Amygdala (tissue), 56 donors: ENCODE measurements around the gene NPBWR2.

Source experiments
- DNase-seq, 56 donors: peaks; one replicate each; lab custom pipeline; 2025; lab: John Stamatoyannopoulos, UW

Gene NPBWR2

DNA sequence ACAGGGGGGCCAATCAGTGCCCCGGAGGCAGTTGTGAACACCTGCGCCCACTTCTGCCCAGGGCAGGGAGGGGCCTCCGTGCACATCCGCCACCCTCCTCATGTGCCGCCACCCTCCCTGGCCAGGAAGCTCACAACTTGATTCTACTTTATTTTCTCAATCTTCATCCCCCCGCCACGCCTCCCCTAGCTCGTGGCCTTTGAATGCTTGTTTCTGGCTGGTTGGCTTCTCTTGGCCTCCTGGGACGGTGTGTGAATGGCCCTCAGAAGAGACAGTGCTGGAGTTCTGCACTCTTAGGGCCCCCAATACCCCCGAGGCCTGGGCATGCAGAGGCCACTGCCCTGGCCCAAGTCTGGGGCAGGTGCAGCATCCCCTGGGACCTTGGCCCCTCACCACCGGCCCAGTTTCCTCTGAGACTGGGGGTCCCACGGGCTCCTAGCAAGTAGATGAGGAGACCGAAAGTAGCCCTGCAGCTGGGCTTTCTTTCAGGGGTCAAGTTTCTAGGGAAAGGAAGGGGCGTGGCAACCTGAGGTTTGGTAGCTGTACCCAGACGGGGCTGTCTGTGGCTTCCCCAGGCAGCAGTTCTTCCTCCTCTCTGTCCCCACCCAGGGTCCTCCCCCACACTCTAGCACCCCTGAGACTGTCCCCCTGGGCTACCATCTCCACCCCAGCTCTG, 29.4 kb downstream of the NPBWR2 start:
- DNase-seq, result peak in 1 of 56 donors; percentile 5

DNA sequence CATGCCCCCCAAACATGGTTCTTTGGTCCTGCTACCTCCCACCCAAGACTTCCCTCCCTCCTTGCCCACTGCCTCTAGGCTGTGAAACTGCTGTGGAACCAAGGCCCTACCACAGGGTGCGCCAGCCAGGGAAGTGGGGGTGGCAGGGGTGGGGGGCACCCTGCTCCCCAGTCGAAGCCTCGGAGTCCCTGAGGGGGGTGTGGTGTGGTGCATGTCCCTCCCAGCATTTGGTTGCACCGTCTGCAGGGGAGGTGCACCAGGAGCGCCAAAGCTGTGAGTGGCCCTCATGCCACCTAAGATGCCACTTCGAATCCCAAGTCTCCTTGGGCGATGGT, 29.9 kb downstream of the NPBWR2 start:
- DNase-seq, result no peak

DNA sequence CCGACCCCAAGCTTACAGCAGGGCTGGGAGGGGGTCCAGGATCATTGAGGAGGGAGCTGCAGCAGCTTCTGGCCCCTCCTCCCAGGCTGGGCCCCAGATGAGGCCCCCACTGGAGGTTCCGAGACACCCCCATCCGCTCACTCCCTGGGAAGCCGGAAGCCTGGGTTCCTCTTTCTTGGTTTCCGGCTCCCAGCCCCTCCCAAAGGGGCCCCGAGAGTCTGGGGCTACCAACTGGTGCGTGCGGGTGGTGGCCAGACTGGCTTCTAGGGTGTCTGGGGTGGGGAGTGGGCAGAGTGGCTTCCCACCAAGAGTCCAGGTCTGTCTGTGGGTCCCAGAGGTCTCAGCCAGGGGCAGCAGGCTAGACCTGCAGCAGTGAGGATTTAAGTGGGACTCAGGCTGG, 30.3 kb downstream of the NPBWR2 start:
- peak in 5 of 56 donors; percentile 7 to 35 (median 23) for DNase-seq

DNA sequence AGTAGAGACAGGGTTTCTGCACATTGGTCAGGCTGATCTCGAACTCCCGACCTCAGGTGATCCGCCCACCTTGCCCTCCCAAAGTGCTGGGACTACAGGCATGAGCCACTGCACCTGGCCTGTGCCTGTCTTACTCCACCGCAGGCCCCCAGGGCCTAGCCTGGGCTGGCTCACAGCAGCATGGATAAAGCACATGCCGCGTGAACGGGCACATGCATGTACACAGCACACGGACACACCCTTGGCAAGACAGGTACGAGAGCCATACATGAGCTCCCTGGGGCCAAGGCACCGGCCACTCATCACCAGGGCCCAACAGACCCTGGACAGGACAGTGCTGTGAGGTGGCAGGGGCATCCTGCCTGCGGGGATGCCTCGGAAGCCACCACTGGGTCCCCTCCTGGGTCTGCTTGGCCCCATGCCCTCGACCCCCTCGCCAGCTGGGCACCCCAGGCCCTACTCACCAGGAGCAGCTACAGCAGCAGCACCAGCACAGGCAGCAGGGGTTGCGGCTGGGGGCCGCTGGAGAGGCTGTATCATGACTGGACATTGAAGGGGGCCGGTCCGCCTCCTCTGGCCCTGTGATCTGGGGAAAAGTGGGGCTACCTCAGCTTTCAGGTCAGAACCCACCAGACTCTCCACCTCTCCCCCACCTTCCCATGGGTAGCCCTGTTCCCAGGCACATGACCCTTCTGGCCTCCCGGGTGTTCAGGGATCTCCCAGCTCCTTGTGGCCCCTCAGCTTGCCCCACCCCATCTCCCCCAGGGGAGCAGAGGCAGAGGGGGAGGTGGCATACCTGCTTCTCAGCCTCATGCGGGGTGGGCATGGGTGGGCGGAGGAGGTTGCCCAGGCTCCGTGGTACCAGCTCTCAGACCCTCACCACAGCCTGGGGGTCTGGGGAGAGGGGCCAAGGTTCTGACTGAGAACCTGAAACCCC, 31.0 kb downstream of the NPBWR2 start:
- no peak for DNase-seq

DNA sequence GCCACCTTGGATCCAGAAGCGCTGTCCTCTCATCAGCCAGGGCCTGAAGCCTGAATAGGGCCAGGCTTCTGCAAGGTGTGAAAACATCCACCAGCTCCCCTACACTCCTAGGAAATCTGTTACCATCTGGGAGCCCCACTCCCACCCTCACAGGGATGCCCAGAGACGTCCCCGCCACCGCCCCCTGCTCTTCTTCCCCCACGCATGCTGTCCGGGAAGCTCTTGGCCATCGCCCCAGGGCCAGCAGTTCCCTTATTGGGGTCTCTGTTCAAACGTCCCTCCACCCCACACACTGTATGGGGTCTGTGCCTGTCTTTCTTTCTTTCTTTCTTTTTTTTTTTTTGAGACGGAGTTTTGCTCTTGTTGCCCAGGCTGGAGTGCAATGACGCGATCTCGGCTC, 31.8 kb downstream of the NPBWR2 start:
- DNase-seq, result no peak

DNA sequence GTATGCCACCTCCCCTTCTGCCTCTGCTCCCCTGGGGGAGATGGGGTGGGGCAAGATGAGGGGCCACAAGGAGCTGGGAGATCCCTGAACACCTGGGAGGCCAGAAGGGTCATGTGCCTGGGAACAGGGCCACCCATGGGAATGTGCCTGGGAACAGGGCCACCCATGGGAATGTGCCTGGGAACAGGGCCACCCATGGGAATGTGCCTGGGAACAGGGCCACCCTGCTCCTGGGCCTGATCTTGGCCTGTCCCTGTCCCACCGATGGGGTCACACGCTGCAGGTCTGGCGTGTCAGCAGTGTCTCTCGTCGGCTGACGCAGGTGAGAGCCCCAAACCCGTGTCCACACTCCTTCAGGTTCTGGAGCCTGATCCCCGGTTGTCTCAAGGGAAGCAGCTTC, 32.4 kb downstream of the NPBWR2 start:
- no peak for DNase-seq

DNA sequence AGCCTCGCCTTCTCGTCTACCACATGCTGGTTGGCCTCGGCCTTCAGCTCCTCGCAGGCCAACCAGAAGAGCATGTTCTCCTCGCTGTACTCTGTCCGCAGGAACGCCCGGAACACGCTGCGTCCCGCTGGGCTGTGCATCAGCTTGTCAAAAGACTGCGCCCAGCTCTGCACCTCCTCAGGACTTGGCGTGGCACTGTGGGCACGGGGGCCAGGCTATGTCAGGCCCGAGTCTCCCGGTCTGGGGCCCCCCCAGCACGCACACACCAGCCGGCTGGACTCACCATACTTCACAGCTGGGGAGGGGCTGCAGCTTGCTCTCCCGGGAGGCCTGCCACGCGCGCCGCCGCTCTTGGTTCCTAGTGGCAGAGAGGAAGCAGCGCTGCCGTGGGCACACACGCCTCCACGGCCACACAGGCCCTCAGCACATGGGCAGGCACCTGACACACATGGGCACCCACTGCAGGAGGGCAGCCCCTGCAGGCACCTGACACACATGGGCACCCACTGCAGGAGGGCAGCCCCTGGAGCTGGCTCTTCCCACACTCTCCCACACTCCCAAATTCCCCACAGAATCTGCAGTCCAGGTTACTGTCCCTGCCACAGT, 33.1 kb downstream of the NPBWR2 start:
- DNase-seq, result no peak

DNA sequence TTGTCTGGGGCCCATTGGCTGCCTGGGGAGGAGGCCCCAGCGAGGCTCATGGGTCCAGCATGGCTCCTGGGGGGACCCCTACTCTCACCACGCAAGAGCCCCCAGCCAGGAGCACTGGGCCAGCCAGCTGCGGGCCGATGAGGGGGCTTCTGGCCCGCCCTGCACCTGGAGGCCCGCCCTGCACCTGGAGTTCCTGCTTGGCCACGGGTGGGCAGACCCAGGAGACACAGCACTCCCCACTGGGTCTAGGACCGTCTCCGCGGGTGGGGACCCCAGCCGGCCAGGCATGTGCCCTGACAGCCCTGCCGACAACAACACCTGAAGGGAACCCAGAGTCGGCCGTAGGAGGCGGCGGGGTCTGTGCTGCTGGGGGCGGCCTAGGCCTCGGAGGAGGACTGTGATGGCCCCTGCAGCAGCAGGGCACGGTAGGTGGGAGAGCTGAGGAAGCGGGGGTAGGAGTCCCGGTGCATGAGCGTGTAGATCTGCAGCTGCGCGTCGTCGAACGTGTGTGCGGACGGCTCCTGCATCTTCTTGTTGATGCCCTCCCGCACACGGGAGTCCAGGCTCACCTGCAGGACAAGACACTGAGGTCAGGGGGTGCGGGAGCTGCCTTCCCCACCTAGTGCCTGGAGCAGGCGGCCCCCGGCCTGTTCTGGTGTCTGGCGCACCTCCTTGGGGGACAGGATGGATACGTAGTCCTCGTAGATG, 33.7 kb downstream of the NPBWR2 start:
- no peak for DNase-seq

DNA sequence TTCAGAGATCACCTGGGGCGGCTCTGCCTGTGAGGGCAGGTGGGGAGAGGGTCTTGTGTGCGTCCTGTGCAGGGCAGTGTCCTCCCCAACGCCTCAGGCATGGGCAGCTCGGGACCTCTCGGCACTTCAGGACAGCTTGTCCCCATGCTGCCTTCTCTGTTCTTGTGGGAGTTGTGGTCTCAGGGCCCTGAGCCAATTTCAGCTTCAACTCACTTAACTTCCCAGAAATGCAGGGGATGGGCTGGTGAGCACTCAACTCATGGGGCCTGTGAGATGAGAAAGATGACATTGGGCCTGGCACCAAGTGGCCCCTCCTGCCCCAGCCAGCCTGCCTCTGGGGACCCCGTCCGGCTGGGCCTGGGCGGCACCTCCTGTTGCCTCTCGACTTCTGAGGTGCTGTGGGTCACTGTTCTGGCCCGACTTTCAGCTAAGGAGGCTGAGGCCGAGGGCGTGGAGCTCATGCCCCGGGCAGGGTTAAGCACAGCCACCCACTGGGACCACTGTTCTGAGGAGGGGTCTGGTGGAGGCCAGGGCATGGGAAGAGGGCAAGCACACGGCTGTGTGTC, 34.8 kb downstream of the NPBWR2 start:
- DNase-seq, result no peak

DNA sequence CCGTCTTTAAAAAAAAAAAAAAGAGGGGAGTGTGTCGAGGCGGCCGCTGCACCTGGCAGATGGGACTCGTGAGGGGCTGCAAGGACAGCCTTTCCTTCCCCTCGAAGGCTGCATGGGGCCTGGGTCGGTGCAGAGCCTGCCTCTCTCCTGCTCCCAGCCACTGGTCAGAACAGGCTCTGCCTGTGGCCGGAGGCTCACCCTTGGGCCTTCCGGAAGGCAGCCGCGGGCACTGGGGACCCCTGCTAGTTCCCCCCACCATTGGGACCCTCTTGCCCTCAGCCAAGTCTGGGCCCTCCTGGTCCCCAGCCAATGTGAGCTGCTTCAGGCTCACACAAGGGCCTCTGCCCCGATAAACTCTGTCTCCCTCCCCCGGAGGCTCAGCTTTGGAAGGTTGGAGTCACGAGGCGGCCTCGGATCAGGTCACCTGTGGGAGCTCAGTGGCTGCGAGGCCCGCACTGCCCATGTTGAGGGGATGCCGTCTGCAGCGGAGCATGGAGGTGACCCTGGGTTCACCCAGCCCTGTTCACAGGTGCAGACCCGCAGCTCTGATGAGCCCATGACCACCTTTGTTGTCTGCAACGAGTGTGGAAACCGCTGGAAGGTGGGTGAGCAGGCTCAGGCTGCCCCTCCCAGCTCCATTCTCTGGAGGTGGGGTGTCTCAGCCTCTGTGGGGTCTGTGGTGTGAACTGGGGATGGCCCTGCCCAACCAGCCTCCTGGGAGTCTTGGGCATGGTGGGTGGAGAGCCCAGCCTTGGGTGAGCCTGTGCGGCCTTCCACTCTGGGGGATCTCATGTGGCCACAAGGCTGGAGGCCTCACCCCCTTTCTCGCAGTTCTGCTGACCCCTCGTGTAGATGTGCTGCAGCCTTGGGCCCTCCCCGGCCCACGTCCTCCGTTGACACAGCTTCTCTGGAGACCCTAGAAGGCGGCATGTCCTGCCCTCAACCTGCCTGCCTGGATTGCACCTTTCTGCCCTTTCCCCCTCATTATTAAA, 35.7 kb downstream of the NPBWR2 start:
- DNase-seq, result no peak

DNA sequence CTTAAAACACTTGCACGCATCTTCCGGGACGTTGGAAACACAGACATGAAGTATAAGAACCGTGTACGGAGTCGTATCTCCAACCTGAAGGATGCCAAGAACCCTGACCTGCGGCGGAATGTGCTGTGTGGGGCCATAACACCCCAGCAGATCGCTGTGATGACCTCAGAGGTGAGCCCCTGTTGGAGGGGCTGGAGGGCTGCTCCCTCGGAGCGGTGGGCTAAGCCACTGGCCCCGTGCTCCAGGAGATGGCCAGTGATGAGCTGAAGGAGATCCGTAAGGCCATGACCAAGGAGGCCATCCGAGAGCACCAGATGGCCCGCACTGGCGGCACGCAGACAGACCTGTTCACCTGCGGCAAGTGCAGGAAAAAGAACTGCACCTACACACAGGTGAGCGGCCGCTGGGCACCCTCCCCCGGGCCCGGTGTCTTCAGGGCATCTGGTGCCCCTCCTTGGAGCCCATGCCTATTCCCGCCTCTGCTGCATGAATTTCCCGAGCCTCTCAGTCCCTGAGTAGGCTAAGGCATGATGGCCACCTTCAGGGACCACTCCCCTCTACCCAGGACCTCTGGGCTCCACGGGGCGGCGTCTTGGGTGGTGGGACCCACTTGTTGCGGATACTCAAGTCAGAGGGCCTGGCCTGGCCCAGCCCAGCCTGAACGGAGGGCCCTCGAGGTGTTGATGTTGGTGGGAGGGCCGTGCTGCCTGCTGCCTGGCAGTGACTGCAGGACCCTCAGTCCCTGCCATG, 36.9 kb downstream of the NPBWR2 start:
- no peak for DNase-seq

DNA sequence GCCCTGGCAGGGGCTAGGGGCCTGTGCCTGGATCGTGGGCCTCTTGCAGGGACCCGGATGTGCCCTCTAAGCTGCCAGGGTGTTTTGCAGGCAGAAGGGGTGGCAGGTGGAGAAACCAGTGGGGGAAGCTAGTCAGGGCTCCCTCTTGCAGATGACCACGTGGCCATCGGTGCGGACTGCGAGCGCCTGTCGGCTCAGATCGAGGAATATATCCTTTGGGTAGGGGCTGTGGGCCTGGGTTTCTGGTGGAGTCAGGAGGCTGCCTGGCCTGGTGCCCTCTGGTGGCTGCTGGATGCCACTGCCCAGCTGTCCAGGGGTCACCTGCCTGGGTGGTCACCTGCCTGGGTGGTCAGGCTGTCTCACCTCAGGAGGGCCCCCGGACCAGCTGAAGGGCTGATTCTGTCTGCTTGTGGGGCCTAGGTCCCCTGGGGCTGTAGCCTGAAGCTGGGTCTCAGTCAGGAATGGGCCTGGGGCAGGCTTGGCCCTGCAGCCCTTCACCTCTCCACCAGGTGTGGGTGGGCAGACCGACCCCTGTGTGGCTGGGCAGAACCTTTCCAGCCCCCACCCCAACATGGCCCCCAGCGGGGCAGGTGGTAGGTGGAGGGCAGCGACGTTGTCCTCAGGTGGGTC, 37.6 kb downstream of the NPBWR2 start:
- DNase-seq, result no peak

DNA sequence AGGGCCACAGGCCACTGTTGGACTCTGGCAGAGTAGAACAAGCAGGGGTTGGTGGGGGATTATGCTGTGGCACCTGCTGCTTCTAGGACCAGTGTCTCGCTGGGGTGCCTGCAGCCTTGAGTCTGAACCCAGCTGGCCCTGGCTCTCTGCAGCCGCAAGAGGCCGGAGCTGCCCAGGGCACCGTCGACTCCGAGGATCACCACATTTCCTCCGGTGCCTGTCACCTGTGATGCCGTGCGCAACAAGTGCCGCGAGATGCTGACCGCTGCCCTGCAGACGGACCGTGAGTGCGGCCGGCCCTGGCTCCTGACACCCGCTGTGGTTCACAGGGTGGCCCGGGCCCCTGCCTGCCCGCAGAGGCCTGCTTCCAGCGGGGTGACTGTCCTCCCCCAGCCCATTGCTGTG, 38.2 kb downstream of the NPBWR2 start:
- DNase-seq, result no peak

DNA sequence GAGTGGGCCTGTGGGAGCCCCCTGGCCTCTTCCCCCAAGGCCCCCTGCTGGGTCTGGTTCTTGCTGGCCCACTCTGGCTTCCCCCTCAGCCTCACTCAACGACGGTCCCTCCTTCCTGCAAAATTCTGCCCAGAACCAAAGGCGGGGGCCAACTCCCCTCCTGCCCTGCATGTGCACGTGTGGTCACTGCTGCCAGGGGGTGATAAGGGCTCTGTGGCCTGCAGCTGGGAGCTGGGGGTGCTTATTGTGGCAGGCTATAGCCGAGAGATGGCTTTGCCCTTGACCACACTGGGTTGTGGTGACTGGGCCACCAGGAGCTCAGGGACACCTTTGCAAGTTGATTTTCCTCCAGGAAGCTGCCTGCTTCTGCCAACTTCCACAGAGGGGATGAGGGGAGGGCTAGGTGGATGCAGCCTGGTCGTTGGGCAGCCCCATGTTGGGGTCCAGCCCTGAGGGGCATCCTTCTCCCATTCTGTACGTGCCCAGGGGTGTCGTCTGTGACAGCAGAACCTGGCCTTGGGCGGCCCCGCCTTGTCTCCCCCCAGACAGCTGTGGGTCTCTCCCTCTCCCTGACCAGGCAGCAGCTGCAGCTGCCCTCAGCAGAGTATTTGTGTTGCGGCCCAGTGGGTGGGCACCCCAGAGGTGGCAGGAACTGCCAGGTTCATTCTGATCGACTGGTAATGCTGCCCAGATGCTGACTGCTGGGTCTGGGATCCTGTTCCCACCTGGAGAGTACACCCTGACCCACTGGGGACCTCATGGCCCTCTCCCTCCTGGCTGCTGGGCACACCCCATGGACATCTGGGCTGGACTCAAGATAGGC, 38.8 kb downstream of the NPBWR2 start:
- DNase-seq, result no peak

DNA sequence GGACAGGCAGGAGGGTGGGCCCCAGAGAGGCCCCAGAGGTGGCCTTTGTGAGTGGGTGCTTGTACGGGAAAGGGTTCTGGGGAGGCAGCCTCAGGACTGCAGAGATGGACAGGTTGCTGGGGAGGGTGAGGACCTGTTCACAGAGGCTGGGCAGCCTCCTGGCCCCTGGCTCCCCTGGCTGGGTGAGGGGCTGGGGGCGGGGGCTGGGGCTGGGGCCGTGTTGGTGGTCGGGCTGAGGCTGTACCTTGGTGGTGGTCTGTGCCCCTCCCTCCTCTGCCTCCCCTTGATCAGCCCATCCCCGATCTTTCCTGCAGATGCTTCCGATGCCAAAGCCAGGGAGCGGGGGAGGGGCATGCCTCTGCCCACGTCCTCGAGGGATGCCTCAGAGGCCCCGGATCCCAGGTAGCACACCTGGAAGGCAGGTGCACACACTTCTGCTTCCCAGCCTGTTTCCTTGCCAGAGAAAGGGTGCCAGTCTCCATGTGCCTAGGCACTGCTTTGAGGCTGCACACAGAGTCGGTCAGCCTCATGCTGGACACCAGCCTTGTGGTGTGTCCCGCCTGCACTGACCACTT, 39.5 kb downstream of the NPBWR2 start:
- DNase-seq, result no peak

DNA sequence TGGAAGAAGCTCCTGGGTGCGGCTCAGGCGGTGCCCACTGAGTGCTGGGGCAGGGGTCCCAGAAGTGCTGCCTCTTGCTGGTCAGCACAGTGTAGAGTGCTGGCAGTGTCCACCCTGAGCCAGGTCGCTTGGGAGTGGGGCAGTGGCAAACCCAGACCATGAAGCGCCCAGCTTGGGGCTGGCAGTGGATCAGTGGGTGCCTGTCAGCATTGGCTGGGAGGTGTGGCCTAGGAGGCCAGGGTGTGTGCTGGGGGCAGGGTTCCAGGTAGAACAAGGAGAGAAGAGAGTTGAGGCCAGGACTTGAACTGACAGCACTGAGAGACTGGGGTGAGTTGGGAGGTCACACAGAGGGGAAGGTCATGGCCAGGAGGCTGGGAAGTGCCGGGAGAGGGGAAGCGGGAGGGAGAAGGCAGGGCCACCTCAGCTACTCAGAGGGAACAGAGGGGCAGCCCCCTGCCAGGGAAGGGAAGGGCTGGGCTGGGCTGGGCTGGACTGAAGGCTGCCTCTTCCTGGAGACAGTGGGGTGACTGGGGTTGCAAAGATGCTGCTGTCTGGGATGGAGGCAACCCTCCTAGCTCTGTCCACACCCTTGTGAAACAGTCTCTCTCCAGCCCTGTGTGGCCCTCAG, 40.2 kb downstream of the NPBWR2 start:
- no peak for DNase-seq

DNA sequence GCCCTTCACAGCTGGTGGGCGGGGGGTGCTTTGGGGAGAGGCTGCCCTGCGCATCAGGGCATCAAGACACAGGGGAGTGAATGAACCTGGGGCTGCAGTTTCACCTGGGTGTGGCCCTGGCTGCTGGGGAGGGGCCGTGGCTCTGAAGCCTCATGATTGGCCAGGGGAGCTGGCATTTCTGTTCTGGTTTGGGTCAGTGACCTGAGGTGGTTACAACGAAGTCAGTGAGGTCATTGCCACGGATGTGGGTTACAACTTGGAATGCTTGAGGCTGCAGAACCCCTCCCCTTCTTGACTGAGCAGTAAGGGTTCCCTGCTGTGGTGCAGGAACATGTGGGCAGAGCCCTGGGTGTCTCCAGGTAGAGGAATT, 41.4 kb downstream of the NPBWR2 start:
- DNase-seq, result no peak
